Endodermal cell (in vitro differentiated cells): ENCODE results near the gene PLEKHG4B. TPM values are rescaled to one million over a fixed set of nuclear protein-coding genes. Genes with fewer than 3 reads are reported as not detected.
A peak's percentile ranks its signal among the peaks of the same experiment; 100 is the strongest.

Source experiments
- DNase-seq: peaks from one replicate; pipeline ENCODE4 v3.0.0-alpha.2; 2017
- H3K27ac ChIP-seq: 2 replicates; pipeline ENCODE4 v1.5.1; 2013; ENCODE audit warnings: mild to moderate bottlenecking, low read depth, low read length, moderate library complexity
- H3K27me3 ChIP-seq: 2 replicates; pipeline ENCODE4 v1.6.1; 2013; ENCODE audit warnings: mild to moderate bottlenecking, low read length, moderate library complexity; ENCODE audit not compliant: insufficient read depth, control insufficient read depth, poor library complexity, severe bottlenecking
- H3K36me3 ChIP-seq: 2 replicates; pipeline ENCODE4 v1.7.0; 2013; ENCODE audit warnings: mild to moderate bottlenecking, low read length, moderate library complexity; ENCODE audit not compliant: control insufficient read depth, insufficient read depth
- H3K4me1 ChIP-seq: one replicate; pipeline ENCODE4 v1.7.0; 2013; ENCODE audit warnings: low read length; ENCODE audit not compliant: control insufficient read depth, insufficient read depth
- H3K4me3 ChIP-seq: 2 replicates; pipeline ENCODE4 v1.5.1; 2013; ENCODE audit warnings: mild to moderate bottlenecking, low read length, moderate library complexity
- H3K9ac ChIP-seq: 2 replicates; pipeline ENCODE4 v1.6.1; 2013; ENCODE audit warnings: mild to moderate bottlenecking, low read length, moderate library complexity; ENCODE audit not compliant: poor library complexity, severe bottlenecking; ENCODE audit errors: extremely low read depth
- H3K9me3 ChIP-seq: 2 replicates; pipeline ENCODE4 v1.6.1; 2013; ENCODE audit warnings: mild to moderate bottlenecking, low read length, moderate library complexity; ENCODE audit not compliant: control insufficient read depth
- H3K27ac Mint-ChIP-seq: 2 replicates; pipeline ENCODE4 v1.8.0; 2020; ENCODE audit warnings: mixed read lengths
- H3K27me3 Mint-ChIP-seq: 2 replicates; pipeline ENCODE4 v1.8.0; 2021; ENCODE audit warnings: mild to moderate bottlenecking, mixed read lengths; ENCODE audit not compliant: insufficient read depth
- H3K36me3 Mint-ChIP-seq: 2 replicates; pipeline ENCODE4 v1.8.0; 2020; ENCODE audit warnings: low read depth, mixed read lengths
- H3K4me1 Mint-ChIP-seq: 2 replicates; pipeline ENCODE4 v1.8.0; 2020; ENCODE audit warnings: mixed read lengths
- H3K4me3 Mint-ChIP-seq: 2 replicates; pipeline ENCODE4 v1.8.0; 2020; ENCODE audit warnings: mild to moderate bottlenecking, moderate library complexity, mixed read lengths
- H3K9me3 Mint-ChIP-seq: 2 replicates; pipeline ENCODE4 v1.8.0; 2020; ENCODE audit warnings: mild to moderate bottlenecking, mixed read lengths
- WGBS, 2 experiments: methylation state at CpG; one replicate each; pipeline versions ENCODE4 v1.1.5 to v1.1.7; 2013; ENCODE audit warnings: missing lambda C conversion rate in 2 of 2, mixed read lengths in 1 of 2; ENCODE audit not compliant: insufficient coverage in 1 of 2, insufficient read length in 1 of 2; 5-methylcytosine and 5-hydroxymethylcytosine counted together
- total RNA-seq, 2 donors: library from RNA; stranded (reverse); fragmentation: NEBNext Ultra II Directional in 1 of 2; extraction: Animal tissue kit (Norgen Biotek cat#: 25700) in 1 of 2; gene quantifications; 2 replicates in 1 of 2; 3 replicates in 1 of 2; pipeline ENCODE4 v1.2.1, GENCODE V29; 2021
- TF ChIP-seq, protein P1 (sequence below): fragments of 200-600 bp; sonication (generic); conservative IDR thresholded peaks from 2 replicates; pipeline ENCODE4 v1.5.0; 2021; ENCODE audit warnings: antibody characterized with exemption, mild to moderate bottlenecking

Gene PLEKHG4B
- total RNA-seq, 2 donors from 2014 or later, result 16.3 to 22.8 TPM

- no peaks in the 10 kb centered on the region for H3K4me1 ChIP-seq
- H3K9me3 ChIP-seq, result no peaks in the 10 kb centered on the region
- TF ChIP-seq, protein P1, sequence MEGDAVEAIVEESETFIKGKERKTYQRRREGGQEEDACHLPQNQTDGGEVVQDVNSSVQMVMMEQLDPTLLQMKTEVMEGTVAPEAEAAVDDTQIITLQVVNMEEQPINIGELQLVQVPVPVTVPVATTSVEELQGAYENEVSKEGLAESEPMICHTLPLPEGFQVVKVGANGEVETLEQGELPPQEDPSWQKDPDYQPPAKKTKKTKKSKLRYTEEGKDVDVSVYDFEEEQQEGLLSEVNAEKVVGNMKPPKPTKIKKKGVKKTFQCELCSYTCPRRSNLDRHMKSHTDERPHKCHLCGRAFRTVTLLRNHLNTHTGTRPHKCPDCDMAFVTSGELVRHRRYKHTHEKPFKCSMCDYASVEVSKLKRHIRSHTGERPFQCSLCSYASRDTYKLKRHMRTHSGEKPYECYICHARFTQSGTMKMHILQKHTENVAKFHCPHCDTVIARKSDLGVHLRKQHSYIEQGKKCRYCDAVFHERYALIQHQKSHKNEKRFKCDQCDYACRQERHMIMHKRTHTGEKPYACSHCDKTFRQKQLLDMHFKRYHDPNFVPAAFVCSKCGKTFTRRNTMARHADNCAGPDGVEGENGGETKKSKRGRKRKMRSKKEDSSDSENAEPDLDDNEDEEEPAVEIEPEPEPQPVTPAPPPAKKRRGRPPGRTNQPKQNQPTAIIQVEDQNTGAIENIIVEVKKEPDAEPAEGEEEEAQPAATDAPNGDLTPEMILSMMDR, result peak; percentile 91
- Mint-ChIP-seq H3K27me3 (peaks cover 4% of the 10 kb centered on the region), H3K9me3 (no peaks in the 10 kb centered on the region), H3K4me3 (no peak overlapping the region), H3K4me1 (peaks cover 7% of the 10 kb centered on the region), H3K27ac (peak overlapping the region; percentile 21), H3K36me3 (no peaks in the 10 kb centered on the region)
- H3K27ac ChIP-seq, result no peak overlapping the region
- H3K9ac ChIP-seq, result no peak overlapping the region
- WGBS, 2 experiments, result 50 to 62% methylated on average over 20 to 37 of the region's 37 CpGs
- no peaks in the 10 kb centered on the region for H3K36me3 ChIP-seq
- H3K27me3 ChIP-seq, result no peaks in the 10 kb centered on the region
- no peak overlapping the region for H3K4me3 ChIP-seq
- peak; percentile 98 for DNase-seq
These were observed 96.8 kb downstream of the PLEKHG4B start for GRCh38 chr5:188488-189481.

DNA sequence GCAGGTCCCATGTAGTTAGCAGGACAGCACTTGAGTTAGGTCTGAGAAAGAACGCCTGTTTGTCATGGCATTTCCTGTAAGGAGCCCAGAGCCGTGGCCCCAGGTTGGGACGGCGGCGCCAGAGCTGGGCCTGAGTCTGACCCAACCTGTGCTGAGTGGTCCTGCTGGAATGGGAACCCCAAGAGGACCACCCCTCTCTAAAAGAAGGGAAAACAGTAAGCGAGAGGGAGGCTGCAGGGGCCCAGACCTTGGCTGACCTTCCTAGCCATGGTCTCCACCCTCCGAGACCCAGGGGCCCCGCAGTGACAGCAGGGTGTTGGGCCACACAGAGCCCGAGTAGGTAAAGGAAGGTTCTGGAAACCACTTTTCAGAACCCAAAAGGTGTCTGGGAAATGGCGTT is 97.5 kb downstream of the PLEKHG4B start:
- Mint-ChIP-seq H3K27me3 (peaks cover 4% of the 10 kb centered on the region), H3K27ac (no peak overlapping the region), H3K9me3 (no peaks in the 10 kb centered on the region), H3K4me1 (peaks cover 7% of the 10 kb centered on the region), H3K4me3 (no peak overlapping the region), H3K36me3 (no peaks in the 10 kb centered on the region)
- Histone ChIP-seq H3K36me3 (no peaks in the 10 kb centered on the region), H3K27me3 (no peaks in the 10 kb centered on the region), H3K9me3 (no peaks in the 10 kb centered on the region), H3K4me1 (no peaks in the 10 kb centered on the region), H3K4me3 (no peak overlapping the region), H3K27ac (no peak overlapping the region), H3K9ac (no peak overlapping the region)
- TF ChIP-seq, protein P1, result no peak
- no peak for DNase-seq
- 98% methylated on average over 9 of the region's 10 CpGs; no CpG with 5 or more reads in 1 of the 2 experiments for WGBS, 2 experiments

DNA sequence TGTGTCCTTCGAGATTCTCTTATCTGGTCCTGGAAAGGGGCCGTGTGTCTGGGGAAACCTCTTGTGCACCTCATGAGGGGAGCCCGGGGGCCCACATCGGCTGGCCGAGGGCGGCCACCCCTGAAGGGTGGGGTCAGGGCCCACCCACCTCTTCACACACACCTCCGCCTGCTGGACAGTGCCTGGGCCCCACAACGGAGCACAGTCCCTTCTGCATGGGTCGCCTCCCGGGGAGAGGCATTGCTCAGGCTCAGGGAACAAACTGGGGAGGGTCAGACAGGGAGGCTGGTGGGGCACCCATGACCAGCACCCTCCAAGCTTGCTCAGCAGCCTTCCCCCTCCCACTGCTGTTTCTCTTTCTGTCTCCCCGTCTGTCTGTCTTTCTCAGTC is 98.0 kb downstream of the PLEKHG4B start:
- Histone ChIP-seq H3K27ac (no peak overlapping the region), H3K9me3 (no peaks in the 10 kb centered on the region), H3K4me1 (no peaks in the 10 kb centered on the region), H3K27me3 (no peaks in the 10 kb centered on the region), H3K9ac (no peak overlapping the region), H3K36me3 (no peaks in the 10 kb centered on the region), H3K4me3 (no peak overlapping the region)
- DNase-seq, result no peak
- Mint-ChIP-seq H3K36me3 (no peaks in the 10 kb centered on the region), H3K9me3 (no peaks in the 10 kb centered on the region), H3K4me1 (peaks cover 7% of the 10 kb centered on the region), H3K27ac (no peak overlapping the region), H3K4me3 (no peak overlapping the region), H3K27me3 (peaks cover 4% of the 10 kb centered on the region)
- WGBS, 2 experiments, result 86 to 89% methylated on average over 5 to 11 of the region's 11 CpGs
- TF ChIP-seq, protein P1, result no peak
